Measurements from ENCODE around the gene HSPB6.
"Not testable (repeated sequence)": the region's sequence is repeated elsewhere in the genome, so short reads cannot be mapped to it uniquely, and the experiment has no call there.

HSPB6 gene

DNA sequence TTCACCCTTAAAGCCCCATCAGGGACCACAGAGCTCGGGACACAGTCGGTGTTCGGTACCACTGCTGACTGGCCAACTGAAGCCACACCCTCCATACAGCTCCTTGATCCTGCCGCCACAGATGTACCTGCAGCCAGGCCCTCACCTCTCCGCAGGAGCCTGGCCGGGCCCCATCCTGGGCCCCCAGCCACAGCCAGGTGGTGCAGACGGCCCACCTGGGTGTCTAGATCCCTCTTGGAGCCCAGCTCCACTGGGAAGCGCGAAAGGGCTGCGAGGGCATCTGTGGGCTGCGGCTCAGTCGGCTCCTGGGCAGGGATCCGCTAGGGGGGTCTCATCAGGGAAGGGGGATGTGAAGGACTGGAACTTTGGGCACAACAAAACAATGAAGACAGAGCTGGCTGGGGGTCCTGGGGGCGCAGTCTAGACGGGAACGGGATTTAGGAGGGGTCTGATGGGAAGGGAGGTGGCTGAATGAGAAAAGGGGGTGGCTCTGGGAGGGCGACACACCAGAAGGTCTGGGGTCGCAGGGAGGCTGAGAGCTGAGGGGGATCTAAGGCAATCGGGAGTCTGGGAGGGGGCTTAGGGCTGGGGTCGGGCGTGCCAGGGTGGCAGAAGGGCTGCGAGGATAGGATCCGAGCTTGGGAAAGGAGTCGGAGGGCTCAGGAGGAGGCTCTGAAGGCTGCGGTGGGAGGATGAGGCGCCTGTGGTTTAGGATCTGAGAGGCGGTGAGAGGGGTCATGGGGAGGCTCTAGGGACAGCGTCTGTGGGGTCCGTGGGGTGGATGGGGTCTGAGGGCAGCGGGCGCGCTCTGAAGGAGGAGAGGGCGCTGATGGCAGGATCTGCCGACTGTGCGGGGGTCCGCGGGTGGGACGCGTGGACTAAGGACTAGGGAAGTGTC lies 40.1 kb upstream of the HSPB6 start:
- CTCF ChIA-PET = no interaction called here
- TF ChIP-seq, protein P1, sequence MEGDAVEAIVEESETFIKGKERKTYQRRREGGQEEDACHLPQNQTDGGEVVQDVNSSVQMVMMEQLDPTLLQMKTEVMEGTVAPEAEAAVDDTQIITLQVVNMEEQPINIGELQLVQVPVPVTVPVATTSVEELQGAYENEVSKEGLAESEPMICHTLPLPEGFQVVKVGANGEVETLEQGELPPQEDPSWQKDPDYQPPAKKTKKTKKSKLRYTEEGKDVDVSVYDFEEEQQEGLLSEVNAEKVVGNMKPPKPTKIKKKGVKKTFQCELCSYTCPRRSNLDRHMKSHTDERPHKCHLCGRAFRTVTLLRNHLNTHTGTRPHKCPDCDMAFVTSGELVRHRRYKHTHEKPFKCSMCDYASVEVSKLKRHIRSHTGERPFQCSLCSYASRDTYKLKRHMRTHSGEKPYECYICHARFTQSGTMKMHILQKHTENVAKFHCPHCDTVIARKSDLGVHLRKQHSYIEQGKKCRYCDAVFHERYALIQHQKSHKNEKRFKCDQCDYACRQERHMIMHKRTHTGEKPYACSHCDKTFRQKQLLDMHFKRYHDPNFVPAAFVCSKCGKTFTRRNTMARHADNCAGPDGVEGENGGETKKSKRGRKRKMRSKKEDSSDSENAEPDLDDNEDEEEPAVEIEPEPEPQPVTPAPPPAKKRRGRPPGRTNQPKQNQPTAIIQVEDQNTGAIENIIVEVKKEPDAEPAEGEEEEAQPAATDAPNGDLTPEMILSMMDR (IDR thresholded peaks at IDR 0.05; ENCODE audit: insufficient read depth, low read length, missing control alignments) = no peak
- POLR2A ChIA-PET = interaction anchor here (0.6 kb wide), 1 partner anchor 17 kb away, joined by 4 read pairs; no protein-coding TSS in a partner anchor
- H3K4me3 ChIP-seq (ENCODE audit: low read depth, low read length) = no peak overlapping the region
- no peak for DNase-seq (ENCODE audit: low read depth, low spot score)

DNA sequence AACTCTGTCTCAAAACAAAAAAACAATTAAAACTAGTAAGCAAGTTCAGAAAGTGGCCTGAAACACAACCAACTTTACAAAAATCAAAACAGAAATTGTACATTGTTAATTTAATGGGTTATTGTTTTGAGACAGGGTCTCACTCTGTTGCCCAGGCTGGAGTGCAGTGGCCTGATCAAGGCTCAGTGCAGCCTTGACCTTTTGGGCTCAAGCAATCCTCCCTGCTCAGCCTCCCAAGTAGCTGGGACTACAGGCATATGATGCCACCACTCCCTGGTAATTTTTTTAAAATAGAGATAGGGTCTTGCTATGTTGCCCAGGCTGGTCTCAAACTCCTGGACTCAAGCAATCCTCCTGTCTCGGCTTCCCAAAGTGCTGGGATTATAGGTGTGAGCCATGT lies 38.7 kb upstream of the HSPB6 start:
- CTCF ChIA-PET; POLR2A ChIA-PET; H3K4me3 ChIP-seq (ENCODE audit: low read depth, low read length); DNase-seq (ENCODE audit: low read depth, low spot score): not testable (repeated sequence)

DNA sequence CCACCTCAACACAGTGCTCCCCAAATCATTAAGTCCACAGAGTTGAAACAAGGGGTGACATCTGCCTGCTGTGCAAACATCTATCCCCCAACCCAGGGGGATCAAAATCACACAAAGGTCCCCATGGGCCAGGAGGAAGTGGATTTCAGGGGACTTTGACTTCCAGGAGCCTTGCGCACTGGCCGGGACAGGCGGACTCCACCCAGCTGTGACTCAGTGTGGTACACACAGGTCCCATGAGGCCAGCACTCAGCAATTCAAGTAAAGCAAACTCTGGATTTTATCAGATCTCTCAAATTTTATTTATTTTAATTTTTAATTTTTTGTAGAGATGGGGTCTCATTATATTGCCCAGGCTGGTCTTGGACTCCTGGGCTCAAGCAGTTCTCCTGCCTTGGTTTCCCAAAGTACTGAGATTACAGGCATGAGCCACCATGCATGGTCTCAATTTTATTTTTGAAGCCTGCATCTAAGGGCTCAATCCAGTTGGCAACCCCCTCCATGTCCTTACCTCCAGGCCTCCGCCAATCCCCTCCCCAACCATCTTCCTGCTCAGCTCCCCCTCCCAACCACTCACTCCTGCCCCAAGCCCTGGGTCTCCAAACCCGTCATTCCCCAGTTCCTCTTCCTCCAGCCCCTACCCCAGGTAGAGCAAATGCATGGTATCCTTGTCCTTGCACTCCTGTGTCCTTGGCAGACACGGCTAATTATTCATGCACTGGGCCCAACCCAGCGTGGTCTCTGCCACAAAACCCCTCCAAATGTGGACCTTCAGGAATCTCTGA lies 36.7 kb upstream of the HSPB6 start:
- ChIA-PET POLR2A (no interaction called here), CTCF (no interaction called here)
- no peak for DNase-seq (ENCODE audit: low read depth, low spot score)
- TF ChIP-seq, protein P1 (IDR thresholded peaks at IDR 0.05; ENCODE audit: insufficient read depth, low read length, missing control alignments) = no peak
- no peak overlapping the region for H3K4me3 ChIP-seq (ENCODE audit: low read depth, low read length)

DNA sequence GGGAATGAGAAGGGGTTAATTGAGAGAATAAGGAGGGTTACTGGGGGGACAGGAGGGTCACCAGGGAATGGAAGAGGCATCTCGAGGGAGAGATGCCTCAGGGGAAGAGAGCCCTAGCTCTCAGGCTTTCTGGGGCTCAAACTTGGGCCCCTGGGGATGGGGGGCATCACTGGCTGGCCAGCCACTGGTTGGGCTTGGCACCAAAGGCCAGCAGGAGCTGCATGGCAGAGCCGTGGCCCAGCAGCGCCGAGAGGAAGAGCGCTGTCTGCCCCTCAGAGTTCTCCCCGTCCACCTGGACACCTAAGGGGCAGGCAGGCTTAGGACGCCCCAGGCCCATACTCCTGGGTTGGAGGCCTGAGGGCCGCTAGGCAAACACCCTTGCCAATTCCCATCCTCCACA lies 36.1 kb upstream of the HSPB6 start:
- POLR2A ChIA-PET = no interaction called here

DNA sequence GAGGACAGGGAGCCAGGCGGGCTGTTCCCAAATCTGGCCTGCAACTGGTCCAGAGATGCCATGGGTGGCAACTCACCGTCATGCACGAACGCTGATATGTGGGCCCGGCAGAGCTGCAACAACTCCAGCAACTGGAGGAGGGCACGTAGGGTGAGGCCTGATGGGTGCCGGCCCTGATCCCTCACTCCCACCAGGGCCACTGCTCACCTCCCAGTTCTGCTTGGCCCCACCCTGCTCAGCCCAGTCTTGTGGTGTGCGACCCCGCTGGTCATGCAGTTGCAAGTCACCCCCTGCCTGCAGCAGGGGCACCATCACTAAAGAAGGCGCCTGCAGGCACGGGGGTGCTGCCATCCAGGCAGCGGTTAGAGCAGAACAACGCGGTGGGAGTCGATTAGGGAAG lies 35.5 kb upstream of the HSPB6 start:
- TF ChIP-seq, protein P1 (IDR thresholded peaks at IDR 0.05; ENCODE audit: insufficient read depth, low read length, missing control alignments) = no peak
- POLR2A ChIA-PET = no interaction called here
- no peak for DNase-seq (ENCODE audit: low read depth, low spot score)
- no peak overlapping the region for H3K4me3 ChIP-seq (ENCODE audit: low read depth, low read length)
- CTCF ChIA-PET = no interaction called here

More for the DNA sequence above, 36.1 kb upstream of the HSPB6 start:
- TF ChIP-seq, protein P1 (IDR thresholded peaks at IDR 0.05; ENCODE audit: insufficient read depth, low read length, missing control alignments) = no peak
- CTCF ChIA-PET = no interaction called here
- DNase-seq (ENCODE audit: low read depth, low spot score) = no peak
- H3K4me3 ChIP-seq (ENCODE audit: low read depth, low read length) = no peak overlapping the region

DNA sequence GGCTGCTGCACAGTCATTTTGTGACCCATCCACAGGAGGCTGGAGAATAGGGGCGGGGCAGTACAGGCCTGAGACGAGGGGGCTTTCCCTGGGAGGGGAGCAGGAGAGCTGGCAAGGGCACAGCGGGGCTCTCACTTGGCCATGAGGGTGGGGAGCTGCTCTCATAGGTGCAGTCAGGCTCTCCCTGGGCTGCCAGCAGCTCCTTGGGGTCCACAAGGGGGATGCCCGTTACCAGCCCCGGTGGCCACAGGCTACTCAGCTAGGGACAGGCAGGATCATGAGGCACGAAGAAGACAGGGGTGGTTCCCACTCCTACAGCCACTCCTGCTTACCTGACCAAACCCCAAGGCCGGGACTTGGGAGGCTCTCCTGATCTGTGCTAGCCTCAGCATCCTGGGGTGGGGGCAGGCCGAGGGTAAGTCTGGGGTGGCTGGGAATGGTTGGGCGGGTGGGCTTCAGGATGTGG lies 35.0 kb upstream of the HSPB6 start:
- no peak overlapping the region for H3K4me3 ChIP-seq (ENCODE audit: low read depth, low read length)
- CTCF ChIA-PET = no interaction called here
- POLR2A ChIA-PET = no interaction called here
- TF ChIP-seq, protein P1 (IDR thresholded peaks at IDR 0.05; ENCODE audit: insufficient read depth, low read length, missing control alignments) = no peak
- no peak for DNase-seq (ENCODE audit: low read depth, low spot score)

Data from AG04449 (cell line).